ENCODE results near the gene RAPGEF3.

Gene RAPGEF3

DNA sequence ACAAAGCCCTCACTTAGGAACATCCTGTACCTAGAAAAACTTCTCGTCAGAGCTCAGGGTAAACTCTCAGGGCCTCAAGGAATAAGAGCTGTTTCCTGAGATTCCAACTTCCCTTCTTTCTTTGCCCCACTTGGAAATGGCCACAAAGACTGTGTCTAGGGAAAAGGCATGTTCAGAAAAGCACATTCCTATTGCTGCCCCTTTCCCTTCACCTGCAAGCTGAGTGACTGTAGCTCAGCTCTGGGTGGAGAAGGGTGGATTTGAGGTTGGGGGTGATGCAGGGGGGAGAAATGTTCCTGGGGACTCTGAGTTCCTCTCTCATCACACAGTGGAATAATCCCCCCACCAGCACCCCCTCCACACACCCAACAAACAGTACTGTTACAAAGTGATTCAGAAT is 40.1 kb downstream of the RAPGEF3 start:
- DNase-seq (ENCODE audit: low spot score) = no peak

DNA sequence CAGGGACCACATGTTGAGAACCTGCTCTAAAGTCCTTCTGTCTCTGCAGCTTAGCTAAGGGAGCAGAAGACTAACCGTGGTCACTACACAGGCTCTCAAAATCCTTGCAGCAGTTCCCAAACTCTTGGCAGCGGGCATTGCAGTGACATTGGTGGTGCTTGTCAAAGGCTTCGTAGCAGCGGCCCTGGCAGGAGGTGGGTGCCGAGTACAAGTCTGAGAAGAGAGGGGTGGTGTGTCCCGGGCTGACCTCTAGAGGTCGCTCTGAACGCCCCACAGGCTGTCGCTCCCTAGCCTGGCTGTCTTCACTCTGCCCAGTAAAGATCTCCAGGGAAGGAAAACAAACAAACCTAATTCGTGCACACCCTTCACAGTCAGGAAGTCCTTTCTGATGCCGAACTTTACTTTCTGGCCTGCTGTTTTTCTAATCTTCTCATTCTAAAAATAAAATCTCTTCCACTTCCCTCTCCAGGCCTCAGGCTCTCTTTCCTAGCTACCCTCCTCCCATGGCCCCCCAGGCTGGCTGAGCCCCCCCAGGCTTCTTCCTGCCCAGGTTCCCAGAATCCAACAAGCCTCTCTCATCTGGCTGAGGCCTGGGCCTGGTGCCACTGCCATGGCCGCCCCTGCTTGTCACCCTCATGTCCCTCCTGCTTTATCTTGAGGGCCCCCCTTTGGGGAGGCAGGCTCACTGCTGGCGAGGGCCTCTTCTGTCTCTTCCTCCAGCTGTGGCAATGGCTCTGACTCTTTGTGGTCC is 41.1 kb downstream of the RAPGEF3 start:
- DNase-seq (ENCODE audit: low spot score) = peak; percentile 62

DNA sequence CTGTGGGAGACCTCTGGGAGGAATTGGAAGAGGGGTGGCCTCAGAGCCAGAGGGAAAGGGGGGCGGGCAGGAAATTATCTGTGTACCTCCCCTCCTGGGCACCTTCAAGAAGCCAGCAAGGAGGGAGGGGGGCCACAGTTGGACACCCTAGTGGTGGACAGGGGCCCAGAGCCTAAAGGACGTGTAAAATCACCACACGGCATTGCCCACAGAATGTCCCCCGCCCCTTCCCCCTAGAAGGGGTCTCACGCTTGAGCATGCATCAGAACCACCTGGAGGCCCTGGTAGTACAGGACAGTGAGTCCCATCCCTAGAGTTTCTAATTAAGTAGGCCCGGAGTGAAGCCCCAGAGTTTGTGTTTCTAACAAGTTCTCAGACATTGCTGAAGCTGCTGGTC is 41.6 kb downstream of the RAPGEF3 start:
- DNase-seq (ENCODE audit: low spot score) = no peak

GRCh38 chr12:47715877-47716548 is 42.7 kb downstream of the RAPGEF3 start:
- no peak for DNase-seq (ENCODE audit: low spot score)

DNA sequence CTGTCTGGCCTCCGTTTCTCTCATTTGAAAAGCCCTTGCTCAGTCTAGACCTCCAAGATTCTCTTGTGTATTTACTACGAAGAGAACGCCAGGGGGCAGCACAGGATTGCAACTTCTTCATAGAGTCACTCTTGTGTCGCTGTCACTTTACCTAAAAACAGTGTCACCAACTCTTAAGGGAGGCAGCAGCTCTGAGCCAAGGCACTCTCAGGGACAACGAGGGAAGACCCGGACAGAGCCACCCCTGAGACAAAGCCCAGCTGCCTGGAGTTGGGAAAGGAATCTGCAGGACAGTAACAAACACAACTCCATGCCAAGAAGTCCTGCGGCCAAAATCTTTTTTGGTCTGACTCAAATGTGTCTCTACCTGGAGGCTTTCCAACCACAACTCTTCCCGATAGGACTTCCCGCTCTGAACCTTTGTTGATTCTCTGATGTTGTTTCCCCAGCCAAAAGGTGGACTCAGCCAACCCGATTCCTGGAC is 43.2 kb downstream of the RAPGEF3 start:
- DNase-seq (ENCODE audit: low spot score) = peak; percentile 81

GRCh38 chr12:47714826-47715386 is 43.8 kb downstream of the RAPGEF3 start:
- DNase-seq (ENCODE audit: low spot score) = no peak

DNA sequence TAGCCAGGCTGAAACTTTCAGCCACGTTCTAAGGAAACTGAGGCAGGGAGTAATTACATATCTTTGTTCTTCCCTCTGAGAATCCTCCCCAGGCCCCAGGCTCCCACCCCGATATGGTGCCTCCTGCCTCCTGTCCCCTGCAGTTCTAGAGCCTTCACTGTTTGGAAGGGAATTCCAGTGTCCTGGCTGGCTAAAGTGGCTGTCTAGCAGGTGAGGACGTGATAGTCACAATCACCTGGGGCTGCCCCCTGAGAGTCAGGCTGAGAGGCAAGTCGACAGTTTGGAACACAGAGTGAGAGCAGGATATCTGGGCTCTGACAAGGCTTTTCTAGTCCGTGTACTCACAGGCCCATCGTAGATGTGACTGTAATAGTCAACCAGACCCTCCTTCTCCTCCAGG is 46.5 kb downstream of the RAPGEF3 start:
- no peak for DNase-seq (ENCODE audit: low spot score)

DNA sequence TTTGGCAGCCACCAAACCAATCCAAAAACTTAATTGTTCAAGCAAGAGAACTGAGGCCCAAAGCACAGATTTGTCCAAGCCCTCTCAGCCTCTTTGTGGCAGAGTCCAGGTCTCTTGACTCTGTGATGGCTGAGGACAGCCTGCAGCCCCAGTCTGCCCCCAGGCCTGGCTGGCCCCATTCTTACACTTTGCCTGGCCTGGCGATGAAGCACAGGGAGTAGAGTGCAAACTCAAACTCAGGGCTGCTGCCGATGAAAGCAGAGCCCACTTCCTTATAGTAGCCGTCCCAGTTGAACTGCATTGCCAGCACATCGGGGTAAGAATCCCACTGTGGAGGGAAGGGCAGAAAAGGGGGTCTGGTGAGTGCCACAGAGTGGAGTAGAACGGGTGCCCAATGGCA is 47.2 kb downstream of the RAPGEF3 start:
- DNase-seq (ENCODE audit: low spot score) = no peak

- no peak for DNase-seq (ENCODE audit: low spot score)
These were observed 48.4 kb downstream of the RAPGEF3 start for GRCh38 chr12:47710278-47710677.

DNA sequence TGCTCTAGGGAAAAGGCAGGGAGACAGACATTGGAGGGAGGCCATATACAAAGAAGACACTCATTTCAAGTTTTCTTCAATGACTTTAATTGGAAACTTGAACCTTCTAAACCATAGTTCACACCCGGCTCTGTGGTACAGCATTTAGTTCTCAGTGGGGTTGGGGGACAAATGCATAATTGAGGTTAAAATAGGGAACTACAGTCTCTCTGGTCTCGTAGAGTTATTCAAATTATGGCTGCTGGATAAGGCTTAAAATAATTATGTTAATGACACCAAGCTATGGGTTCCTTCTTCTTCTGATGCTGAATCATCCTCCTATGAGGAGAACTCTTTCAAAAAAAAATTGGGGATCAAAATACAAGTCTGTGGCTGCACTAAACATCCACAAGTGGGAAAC is 49.0 kb downstream of the RAPGEF3 start:
- no peak for DNase-seq (ENCODE audit: low spot score)

DNA sequence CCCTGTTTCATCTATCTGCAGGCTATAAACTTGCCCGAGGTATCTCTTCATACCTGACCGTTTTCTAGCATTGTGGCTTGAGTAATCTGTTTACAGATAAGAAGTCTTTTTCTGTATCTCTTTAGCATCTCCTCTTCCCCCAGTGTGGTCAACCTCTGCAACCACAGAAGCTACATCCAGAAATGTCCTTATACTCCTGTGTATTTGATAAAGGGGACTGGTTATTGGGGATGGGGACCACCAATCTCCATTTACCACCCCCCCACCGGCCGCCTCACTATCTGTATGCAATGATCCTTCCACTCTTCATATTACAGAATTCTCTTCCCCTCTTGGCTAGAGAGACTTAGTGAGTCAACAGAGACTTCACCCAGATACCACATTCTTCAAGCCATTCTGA is 49.4 kb downstream of the RAPGEF3 start:
- DNase-seq (ENCODE audit: low spot score) = no peak

DNA sequence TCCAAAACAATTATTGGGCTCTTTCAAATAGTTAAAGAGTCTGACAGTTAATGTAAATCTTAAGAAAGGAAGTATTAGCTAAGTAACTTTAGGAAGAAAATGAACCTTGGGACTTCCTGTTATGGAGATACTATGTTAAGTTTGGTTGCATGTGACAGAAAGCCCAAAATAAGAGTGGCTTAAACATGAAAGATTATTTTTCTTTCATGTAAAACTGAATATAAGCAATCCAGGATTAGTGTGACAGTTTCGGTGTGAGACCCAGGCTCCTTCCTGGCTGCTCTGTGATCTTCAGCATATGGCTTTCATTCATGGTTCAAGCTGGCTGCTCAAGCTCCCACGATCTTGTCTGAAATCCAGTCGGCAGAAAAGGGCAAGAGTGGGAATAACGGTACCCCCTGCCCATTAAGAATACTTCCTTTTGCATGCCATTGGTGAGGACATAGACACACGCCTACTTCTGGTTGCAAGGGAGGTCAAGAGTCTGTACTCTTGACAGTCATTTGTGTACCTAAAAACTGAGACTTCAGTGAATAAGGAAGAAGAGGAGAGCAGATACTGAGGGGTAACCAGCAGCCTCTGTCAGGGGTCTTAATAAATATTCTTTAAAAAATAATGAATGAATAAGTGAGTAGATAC is 50.7 kb downstream of the RAPGEF3 start:
- DNase-seq (ENCODE audit: low spot score) = no peak

DNA sequence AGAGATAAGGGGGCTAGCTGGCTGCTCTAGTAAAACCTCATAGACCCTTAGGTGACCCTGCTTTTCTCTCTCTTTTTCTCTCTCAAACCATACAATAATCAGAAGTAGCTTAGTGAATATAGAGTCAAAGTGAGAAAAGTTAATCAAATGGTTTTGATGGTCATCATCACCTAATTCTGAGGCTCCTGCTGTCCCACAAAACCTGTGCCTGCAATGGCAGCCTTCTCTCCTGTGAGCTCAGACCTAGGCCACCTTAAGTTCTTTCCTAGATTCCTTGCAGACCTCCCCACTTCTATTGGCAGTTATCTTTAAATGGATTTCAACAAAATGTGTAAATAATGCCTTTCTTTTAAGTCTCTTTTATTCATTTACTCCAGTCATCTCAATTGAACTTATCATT is 51.3 kb downstream of the RAPGEF3 start:
- no peak for DNase-seq (ENCODE audit: low spot score)

DNA sequence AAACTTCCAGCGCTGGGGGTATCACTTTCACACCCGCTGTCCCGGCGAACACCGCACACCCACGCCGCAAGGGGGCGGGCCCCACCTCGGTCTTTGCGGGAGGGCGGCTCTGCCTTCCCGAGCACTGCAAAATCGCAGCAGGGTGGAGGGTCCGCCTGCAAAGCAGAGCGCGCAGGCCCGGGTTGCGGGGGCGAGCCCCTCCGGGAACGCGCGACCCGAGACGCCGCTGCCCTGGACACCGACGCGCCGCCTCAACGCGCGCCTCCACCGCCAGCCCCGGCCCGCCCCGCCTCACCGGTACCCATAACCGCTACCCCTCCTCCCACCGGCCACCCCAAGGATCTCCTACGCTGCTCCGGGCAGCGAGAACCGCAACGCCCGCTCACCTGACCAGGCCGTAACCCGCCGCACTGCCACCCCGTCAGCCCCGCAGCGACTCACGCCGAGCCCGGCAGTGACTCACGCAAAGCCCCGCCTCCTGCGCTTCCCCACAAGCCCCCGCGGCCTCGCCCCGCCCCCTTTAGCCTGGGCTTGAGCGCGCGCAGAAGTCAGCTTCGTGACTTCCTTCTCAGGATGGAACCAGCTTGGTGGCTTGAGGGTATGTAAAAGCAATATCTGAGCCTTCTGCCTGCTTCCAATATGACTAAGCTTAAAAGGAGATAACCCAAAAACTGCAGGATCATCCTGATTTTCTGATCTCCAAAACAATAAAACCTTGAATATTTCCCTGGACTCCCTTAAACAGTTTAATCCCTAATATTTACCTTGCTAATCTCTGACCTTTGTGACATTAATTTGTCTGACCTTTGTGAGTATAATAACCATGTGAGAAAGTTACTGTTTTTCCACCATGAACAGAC is 52.9 kb downstream of the RAPGEF3 start, which contains the start of gene RPAP3:
RPAP3 (minus strand) TSS at position 465 of the 860 bp plus-strand sequence. CDS start 3,190 bp downstream, outside the sequence.
- peak; percentile 96 for DNase-seq (ENCODE audit: low spot score)

DNA sequence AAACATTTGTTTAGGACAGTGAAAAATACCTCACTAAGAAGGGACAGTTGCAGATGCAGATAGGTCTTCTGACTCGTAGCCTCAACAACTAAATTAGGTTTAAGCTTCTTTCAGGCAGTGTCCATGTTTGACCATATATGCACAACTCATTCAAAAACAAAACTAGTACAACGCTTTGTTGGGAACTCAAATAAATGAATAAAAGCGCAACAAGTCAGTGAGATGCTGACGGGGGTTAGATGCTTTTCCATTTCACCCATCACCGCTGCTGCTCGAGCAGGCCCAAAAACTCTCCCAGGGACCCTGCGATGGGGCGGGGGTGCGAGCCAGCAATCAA is 53.5 kb downstream of the RAPGEF3 start:
- DNase-seq (ENCODE audit: low spot score) = no peak

DNA sequence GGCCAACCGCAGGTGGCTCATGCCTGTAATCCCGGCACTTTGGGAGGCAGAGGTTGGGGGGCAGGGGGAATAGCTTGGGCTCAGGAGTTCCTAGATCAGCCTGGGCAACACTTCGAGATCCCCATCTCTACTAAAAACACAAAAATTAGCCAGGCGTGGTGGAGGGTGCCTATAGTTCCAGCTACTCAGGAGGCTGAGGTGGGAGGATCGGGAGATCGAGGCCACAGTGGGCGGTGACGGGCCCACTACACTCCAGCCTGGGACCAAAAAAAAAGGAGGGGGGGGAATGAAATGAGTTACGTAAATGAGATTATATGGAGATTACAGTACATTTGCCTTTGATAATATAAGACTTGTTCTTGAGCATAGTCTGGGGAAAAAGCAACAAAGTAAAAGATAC is 54.0 kb downstream of the RAPGEF3 start:
- DNase-seq (ENCODE audit: low spot score) = no peak

DNA sequence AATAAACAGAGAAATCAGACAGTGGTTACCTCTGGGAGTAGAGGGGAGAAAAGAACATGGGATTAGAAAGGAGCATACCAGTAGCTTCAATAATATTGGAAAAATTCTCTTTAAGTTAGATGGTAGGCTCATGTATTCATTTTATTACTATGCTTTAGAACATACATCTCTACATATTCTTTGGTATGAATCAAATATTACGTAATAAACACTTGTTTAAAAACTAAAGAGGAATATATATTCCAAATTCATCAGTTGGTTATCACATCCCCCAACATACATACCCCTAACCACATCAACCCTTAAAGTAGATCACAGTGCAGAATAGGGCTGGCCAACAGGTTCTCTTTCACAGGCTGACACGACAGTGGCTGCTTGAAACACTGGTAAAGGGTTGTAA is 58.4 kb downstream of the RAPGEF3 start:
- no peak for DNase-seq (ENCODE audit: low spot score)

DNA sequence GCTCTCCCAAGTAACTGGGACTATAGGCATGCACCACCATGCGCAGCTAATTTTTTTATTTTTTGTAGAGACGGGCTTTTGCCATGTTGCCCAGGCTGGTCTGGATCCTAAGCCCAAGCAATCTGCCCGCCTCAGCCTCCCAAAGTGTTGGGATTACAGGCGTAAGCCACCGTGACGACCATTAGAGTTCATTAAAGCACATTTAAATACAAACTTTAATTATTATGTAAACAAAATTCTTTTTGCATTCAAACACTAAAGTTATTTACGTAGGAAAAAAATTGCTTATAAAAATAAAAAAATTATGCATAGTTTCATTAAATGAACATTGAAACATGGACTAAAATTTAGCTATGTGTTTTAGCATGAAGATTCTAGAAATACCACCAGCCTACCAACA is 60.0 kb downstream of the RAPGEF3 start:
- DNase-seq (ENCODE audit: low spot score) = no peak

DNA sequence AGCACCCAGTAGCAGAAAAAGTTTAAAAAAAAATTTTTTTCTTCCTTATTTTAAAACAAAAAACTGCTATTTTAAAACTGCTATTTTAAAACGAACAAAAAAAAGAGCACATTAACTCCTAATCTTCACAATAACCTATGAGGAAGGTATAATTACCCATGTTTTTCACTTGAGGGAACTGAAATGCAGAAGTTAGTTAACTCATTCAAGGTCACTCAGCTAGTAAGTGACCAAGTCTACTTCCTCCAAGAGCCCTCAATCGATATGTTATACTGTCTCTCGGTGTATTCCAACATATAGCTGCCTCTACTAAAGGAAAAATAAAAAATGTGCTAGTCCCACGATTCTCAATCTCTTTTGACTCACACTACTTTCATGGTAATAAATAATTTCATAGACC is 60.6 kb downstream of the RAPGEF3 start:
- DNase-seq (ENCODE audit: low spot score) = no peak

DNA sequence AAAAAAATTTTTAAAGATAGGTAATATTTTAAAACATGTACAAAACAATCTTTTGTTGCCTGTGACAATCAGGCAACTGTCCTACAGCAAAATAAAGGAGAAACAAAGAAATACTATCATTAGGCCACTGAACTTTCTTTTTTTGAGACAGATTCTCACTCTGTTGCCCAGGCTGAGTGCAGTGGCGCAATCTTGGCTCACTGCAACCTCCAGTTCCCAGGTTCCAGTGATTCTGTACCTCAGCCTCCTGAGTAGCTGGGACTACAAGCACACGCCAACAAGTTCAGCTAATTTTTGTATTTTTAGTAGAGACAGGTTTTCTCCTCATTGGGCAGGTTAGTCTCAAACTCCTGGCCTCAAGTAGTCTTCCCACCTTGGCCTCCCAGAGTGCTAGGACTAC is 69.5 kb downstream of the RAPGEF3 start:
- no peak for DNase-seq (ENCODE audit: low spot score)

GRCh38 chr12:47687636-47688035 is 71.0 kb downstream of the RAPGEF3 start:
- DNase-seq (ENCODE audit: low spot score) = no peak

All from CD4-positive, alpha-beta T cell treated with Interleukin-6 at 100 ng/mL for 8 hours (primary cell).